SK-N-SH treated with all-trans-retinoic acid at 6 μM for 48 hours (cell line): Measurements from ENCODE around the gene PCDHGB1.

Experiments
- CSDC2 ChIP-seq: fragments of 250-450 bp; sonication (Bioruptor Pico); IDR thresholded peaks from 2 replicates; pipeline ENCODE4 v1.5.0; 2020; ENCODE audit warnings: mild to moderate bottlenecking, moderate library complexity
- PATZ1 ChIP-seq: fragments of 250-450 bp; sonication (Bioruptor Pico); IDR thresholded peaks from 2 replicates; pipeline ENCODE4 v1.8.0; 2020; ENCODE audit warnings: mild to moderate bottlenecking, moderate library complexity, borderline replicate concordance
- RARB ChIP-seq: fragments of 250-450 bp; sonication (Bioruptor Pico); IDR thresholded peaks from 2 replicates; pipeline ENCODE4 v1.8.0; 2021; ENCODE audit warnings: mild to moderate bottlenecking, moderate library complexity
- TSHZ2 ChIP-seq: fragments of 250-450 bp; sonication (Bioruptor Pico); IDR thresholded peaks from 2 replicates; pipeline ENCODE4 v1.5.0; 2020; ENCODE audit warnings: mild to moderate bottlenecking, moderate library complexity
- ZC3H10 ChIP-seq: fragments of 250-450 bp; sonication (Bioruptor Pico); IDR thresholded peaks from 2 replicates; pipeline ENCODE4 v1.5.1; 2021; ENCODE audit warnings: mild to moderate bottlenecking, moderate library complexity
- ZFP30 ChIP-seq: fragments of 450-650 bp; formaldehyde crosslinking; IDR thresholded peaks from 2 replicates; pipeline ENCODE4 v1.5.0; 2022; ENCODE audit warnings: mild to moderate bottlenecking, moderate library complexity

GRCh38 chr5:141338538-141339306 is 11.2 kb upstream of the PCDHGB1 start, which contains the start of gene PCDHGA2:
- TF ChIP-seq TSHZ2 (CRISPR knock-in tag) (no peak), CSDC2 (CRISPR knock-in tag) (no peak), RARB (no peak), ZFP30 (no peak), PATZ1 (CRISPR knock-in tag) (no peak), ZC3H10 (CRISPR knock-in tag) (no peak)
